Ishikawa (cell line): Measurements from ENCODE around the gene SMIM29.

ENCODE experiments used
- CEBPB ChIP-seq: IDR thresholded peaks from 2 replicates; pipeline ENCODE4 v1.6.1; 2012
- CREB1 ChIP-seq: IDR thresholded peaks from 2 replicates; pipeline ENCODE4 v1.6.1; 2012; ENCODE audit warnings: low read depth
- EGR1 ChIP-seq: IDR thresholded peaks from 2 replicates; pipeline ENCODE4 v1.6.1; 2012
- EP300 ChIP-seq: IDR thresholded peaks from 2 replicates; pipeline ENCODE4 v1.6.1; 2012; ENCODE audit warnings: borderline replicate concordance
- FOXM1 ChIP-seq: IDR thresholded peaks from 2 replicates; pipeline ENCODE4 v1.6.1; 2012; ENCODE audit warnings: low read depth, borderline replicate concordance
- NFIC ChIP-seq: IDR thresholded peaks from 2 replicates; pipeline ENCODE4 v1.6.1; 2012
- RAD21 ChIP-seq: IDR thresholded peaks from 2 replicates; pipeline ENCODE4 v1.6.1; 2012; ENCODE audit warnings: low read depth
- REST ChIP-seq: IDR thresholded peaks from 2 replicates; pipeline ENCODE4 v1.6.1; 2012; ENCODE audit warnings: low read depth, mild to moderate bottlenecking
- TAF1 ChIP-seq: IDR thresholded peaks from 2 replicates; pipeline ENCODE4 v1.6.1; 2012; ENCODE audit warnings: low read depth, mild to moderate bottlenecking
- TCF12 ChIP-seq: IDR thresholded peaks from 2 replicates; pipeline ENCODE4 v1.6.1; 2012; ENCODE audit warnings: low read depth
- TEAD4 ChIP-seq: IDR thresholded peaks from 2 replicates; pipeline ENCODE4 v1.6.1; 2012
- USF1 ChIP-seq: IDR thresholded peaks from 2 replicates; pipeline ENCODE4 v1.6.1; 2012
- YY1 ChIP-seq: IDR thresholded peaks from 2 replicates; pipeline ENCODE4 v1.6.1; 2012; ENCODE audit warnings: low read depth
- ZBTB7A ChIP-seq: IDR thresholded peaks from 2 replicates; pipeline ENCODE4 v1.6.1; 2012; ENCODE audit warnings: low read depth
- TF ChIP-seq, protein P1 (sequence below): IDR thresholded peaks from 2 replicates; pipeline ENCODE4 v1.6.1; 2012

SMIM29 gene

GRCh38 chr6:34207695-34208443, 40.9 kb downstream of the SMIM29 start:
- no peak for TF ChIP-seq EGR1
- TF ChIP-seq TAF1 = no peak
- no peak for TF ChIP-seq CEBPB
- no peak for TF ChIP-seq TCF12
- TF ChIP-seq CREB1 = no peak
- TF ChIP-seq FOXM1 = no peak
- TF ChIP-seq REST = no peak
- TF ChIP-seq NFIC = no peak
- TF ChIP-seq YY1 = no peak
- TF ChIP-seq, protein P1, sequence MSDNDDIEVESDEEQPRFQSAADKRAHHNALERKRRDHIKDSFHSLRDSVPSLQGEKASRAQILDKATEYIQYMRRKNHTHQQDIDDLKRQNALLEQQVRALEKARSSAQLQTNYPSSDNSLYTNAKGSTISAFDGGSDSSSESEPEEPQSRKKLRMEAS = no peak
- no peak for TF ChIP-seq RAD21
- no peak for TF ChIP-seq TEAD4
- no peak for TF ChIP-seq ZBTB7A
- TF ChIP-seq EP300 = no peak

DNA sequence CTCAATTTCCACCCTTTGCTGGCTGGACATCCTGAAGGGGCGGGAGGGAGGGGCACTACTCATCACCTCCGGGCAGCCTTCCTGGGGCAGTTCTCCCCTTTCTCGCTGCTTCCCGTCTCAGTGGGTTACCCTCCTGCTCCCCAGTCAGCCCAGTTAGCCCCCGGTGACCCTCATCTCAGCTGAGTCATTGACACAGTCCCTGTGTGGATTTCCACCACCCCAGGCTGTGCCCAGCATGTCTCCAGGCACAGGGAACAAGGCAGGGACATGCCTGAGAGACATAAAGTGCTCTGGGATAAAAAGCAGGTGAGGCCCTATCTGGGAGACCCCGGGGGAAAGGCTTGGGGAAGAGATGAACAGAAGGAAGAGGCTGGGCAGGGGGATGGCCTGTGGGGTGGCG, 42.1 kb downstream of the SMIM29 start:
- no peak for TF ChIP-seq USF1
- TF ChIP-seq EP300 = no peak
- TF ChIP-seq EGR1 = no peak
- no peak for TF ChIP-seq TCF12
- TF ChIP-seq ZBTB7A = no peak
- TF ChIP-seq, protein P1 = no peak
- TF ChIP-seq CREB1 = no peak
- no peak for TF ChIP-seq NFIC
- TF ChIP-seq FOXM1 = no peak
- no peak for TF ChIP-seq TAF1
- no peak for TF ChIP-seq CEBPB

GRCh38 chr6:34205916-34206315, 42.9 kb downstream of the SMIM29 start:
- TF ChIP-seq RAD21 (no peak), CREB1 (no peak), TAF1 (no peak), REST (no peak), TEAD4 (no peak), TCF12 (no peak), EP300 (no peak), CEBPB (no peak), USF1 (no peak), EGR1 (no peak), NFIC (no peak)

DNA sequence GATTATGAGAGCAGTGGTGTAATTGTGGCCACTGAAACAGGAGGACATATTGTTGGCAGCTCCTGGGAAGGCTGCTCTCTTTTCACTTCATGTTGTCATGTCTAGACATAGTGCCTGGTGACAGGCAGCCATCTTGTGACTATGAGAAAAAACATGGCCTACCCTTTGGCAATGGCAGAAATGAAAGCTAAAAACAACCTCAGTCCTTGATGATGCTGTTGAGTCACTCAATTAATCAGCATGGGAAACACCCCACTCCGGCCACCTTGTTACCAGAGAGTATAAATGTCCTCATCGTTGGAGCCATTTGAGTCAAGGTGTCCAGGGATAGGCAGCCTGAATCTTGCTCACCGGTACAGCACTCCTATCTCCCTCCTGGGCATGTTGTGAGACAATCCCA, 43.3 kb downstream of the SMIM29 start:
- no peak for TF ChIP-seq RAD21
- no peak for TF ChIP-seq FOXM1
- no peak for TF ChIP-seq REST

GRCh38 chr6:34204693-34205092, 44.1 kb downstream of the SMIM29 start:
- TF ChIP-seq USF1 (0 out of 2 replicates have a peak, but pooled peaks have one; percentile 42), TEAD4 (no peak)
